H1 (cell line): ENCODE data around the gene BOLL. TPM values are rescaled to one million over a fixed set of nuclear protein-coding genes. Genes with fewer than 3 reads are reported as not detected.
A peak's percentile ranks its signal among the peaks of the same experiment; 100 is the strongest.

Experiments
- CTCF ChIA-PET: fragments of 300-600 bp; sonication (Branson Sonifier 250); formaldehyde crosslinking; loops from one replicate; lab custom pipeline; 2021; ENCODE audit not compliant: partially characterized antibody; lab: Charles Lee
- POLR2A ChIA-PET: fragments of 300-600 bp; sonication (Branson Sonifier 250); formaldehyde crosslinking; loops from one replicate; lab custom pipeline; 2021; ENCODE audit warnings: inconsistent platforms; ENCODE audit not compliant: partially characterized antibody; lab: Charles Lee
- DNase-seq, 2 experiments: peaks; one replicate each; pipeline versions ENCODE4 v3.0.0 to v3.0.0-alpha.2; 2010 to 2022; ENCODE audit warnings: low spot score in 2 of 2, low read depth in 1 of 2, mixed read lengths in 1 of 2
- FAIRE-seq: peaks from 2 replicates; lab custom pipeline; 2011; peaks lifted over from hg19 to GRCh38; lab: Jason Lieb, UNC
- H2AFZ ChIP-seq: 2 replicates; pipeline ENCODE4 v1.8.1; 2012; ENCODE audit warnings: low read length, inconsistent platforms
- H2AK5ac ChIP-seq: 2 replicates; pipeline ENCODE4 v1.6.1; 2013; ENCODE audit warnings: low read depth, low read length
- H2BK120ac ChIP-seq: replicated peaks from 2 replicates; pipeline ENCODE3; 2013; ENCODE audit warnings: low read depth, low read length, inconsistent platforms
- H2BK12ac ChIP-seq: 2 replicates; pipeline ENCODE4 v1.6.1; 2013; ENCODE audit warnings: low read depth, low read length
- H2BK15ac ChIP-seq: 2 replicates; pipeline ENCODE4 v1.6.1; 2013; ENCODE audit warnings: low read length
- H2BK20ac ChIP-seq: 2 replicates; pipeline ENCODE4 v1.6.1; 2013; ENCODE audit warnings: low read length
- H2BK5ac ChIP-seq: 2 replicates; pipeline ENCODE4 v1.6.1; 2013; ENCODE audit warnings: low read depth, low read length
- H3K14ac ChIP-seq: 2 replicates; pipeline ENCODE4 v1.6.1; 2013; ENCODE audit warnings: inconsistent platforms; ENCODE audit not compliant: insufficient read length
- H3K18ac ChIP-seq: 2 replicates; pipeline ENCODE4 v1.6.1; 2013; ENCODE audit warnings: low read length; ENCODE audit errors: extremely low read depth
- H3K23ac ChIP-seq: 2 replicates; pipeline ENCODE4 v1.6.1; 2013; ENCODE audit warnings: inconsistent platforms; ENCODE audit not compliant: insufficient read length
- H3K23me2 ChIP-seq: 2 replicates; pipeline ENCODE4 v1.6.1; 2013; ENCODE audit warnings: low read depth, low read length
- H3K27ac ChIP-seq: 2 replicates; pipeline ENCODE4 v1.6.1; 2011; ENCODE audit warnings: low read depth, low read length, inconsistent platforms
- H3K27me3 ChIP-seq, 4 experiments: replicated peaks in 1 of 4; 1 replicate in 1 of 4; 2 replicates in 3 of 4; pipeline versions ENCODE4 v1.6.1 to v1.8.1; 2011 to 2013; ENCODE audit warnings: low read length in 3 of 4, mild to moderate bottlenecking in 3 of 4, inconsistent platforms in 2 of 4, mixed read lengths in 2 of 4, moderate library complexity in 1 of 4; ENCODE audit not compliant: control insufficient read depth in 3 of 4, insufficient read depth in 3 of 4; ENCODE audit errors: extremely low read depth in 1 of 4
- H3K36me3 ChIP-seq, 4 experiments: 2 replicates each; pipeline versions ENCODE4 v1.6.1 to v1.8.1; 2011 to 2013; ENCODE audit warnings: mild to moderate bottlenecking in 4 of 4, low read length in 3 of 4, moderate library complexity in 2 of 4, control low read depth in 1 of 4, inconsistent platforms in 1 of 4; ENCODE audit not compliant: insufficient read depth in 4 of 4, control insufficient read depth in 2 of 4
- H3K4ac ChIP-seq: replicated peaks from 2 replicates; pipeline ENCODE3; 2013; ENCODE audit warnings: low read length, low read depth, mixed read lengths, inconsistent platforms; ENCODE audit not compliant: insufficient read length
- H3K4me1 ChIP-seq, 4 experiments: replicated peaks in 1 of 4; 1 replicate in 1 of 4; 2 replicates in 3 of 4; pipeline versions ENCODE4 v1.6.1 to v1.8.1; 2011 to 2013; ENCODE audit warnings: low read length in 3 of 4, inconsistent platforms in 2 of 4, mixed read lengths in 1 of 4; ENCODE audit not compliant: insufficient read depth in 4 of 4, control insufficient read depth in 3 of 4
- H3K4me2 ChIP-seq, 2 experiments: 2 replicates each; pipeline versions ENCODE4 v1.6.1 to v1.8.1; 2011 to 2013; ENCODE audit warnings: low read depth in 2 of 2, low read length in 2 of 2, control low read depth in 1 of 2, inconsistent platforms in 1 of 2, mild to moderate bottlenecking in 1 of 2; ENCODE audit not compliant: insufficient read depth in 1 of 2
- H3K4me3 ChIP-seq, 4 experiments: fragments of 200-600, 300-600 bp in 1 of 4; sonication (generic), shearing (Covaris generic), sonication (Bioruptor Twin) in 1 of 4; 2 replicates each; pipeline versions ENCODE4 v1.5.1 to v1.8.1; 2011 to 2016; ENCODE audit warnings: low read length in 4 of 4, low read depth in 3 of 4, control low read depth in 2 of 4, inconsistent platforms in 2 of 4, mild to moderate bottlenecking in 2 of 4, mixed read lengths in 1 of 4, moderate library complexity in 1 of 4; ENCODE audit not compliant: insufficient read depth in 2 of 4; ENCODE audit errors: extremely low read depth in 1 of 4
- H3K56ac ChIP-seq: replicated peaks from 2 replicates; pipeline ENCODE3; 2013; ENCODE audit warnings: low read depth, mild to moderate bottlenecking, mixed read lengths, low read length, inconsistent platforms; ENCODE audit not compliant: insufficient read length
- H3K79me1 ChIP-seq: 2 replicates; pipeline ENCODE4 v1.6.1; 2013; ENCODE audit warnings: low read depth, low read length, control low read depth
- H3K79me2 ChIP-seq, 2 experiments: 2 replicates each; pipeline versions ENCODE4 v1.6.1 to v1.8.1; 2012 to 2013; ENCODE audit warnings: low read length in 2 of 2, mild to moderate bottlenecking in 2 of 2, inconsistent platforms in 1 of 2; ENCODE audit not compliant: insufficient read depth in 2 of 2, control insufficient read depth in 1 of 2
- H3K9ac ChIP-seq, 4 experiments: replicated peaks in 1 of 4; 1 replicate in 1 of 4; 2 replicates in 3 of 4; pipeline versions ENCODE4 v1.6.1 to v1.8.1; 2011 to 2013; ENCODE audit warnings: low read depth in 3 of 4, low read length in 3 of 4, control low read depth in 2 of 4, mild to moderate bottlenecking in 2 of 4, moderate library complexity in 2 of 4, inconsistent platforms in 1 of 4; ENCODE audit errors: extremely low read depth in 1 of 4
- H3K9me3 ChIP-seq, 2 experiments: 2 replicates each; pipeline versions ENCODE4 v1.6.1 to v1.8.1; 2012 to 2013; ENCODE audit warnings: mild to moderate bottlenecking in 2 of 2, moderate library complexity in 2 of 2, control low read depth in 1 of 2, inconsistent platforms in 1 of 2, low read depth in 1 of 2, low read length in 1 of 2, mixed read lengths in 1 of 2; ENCODE audit not compliant: insufficient read depth in 2 of 2
- H4K20me1 ChIP-seq, 2 experiments: replicated peaks in 1 of 2; 2 replicates each; pipeline versions ENCODE3 to v1.8.1; 2011 to 2013; ENCODE audit warnings: inconsistent platforms in 2 of 2, low read length in 2 of 2, mild to moderate bottlenecking in 1 of 2; ENCODE audit not compliant: insufficient read depth in 2 of 2, control insufficient read depth in 1 of 2
- H4K5ac ChIP-seq: 2 replicates; pipeline ENCODE4 v1.6.1; 2013; ENCODE audit warnings: low read length, low read depth, mixed read lengths, inconsistent platforms; ENCODE audit not compliant: insufficient read length
- H4K8ac ChIP-seq: 2 replicates; pipeline ENCODE4 v1.8.0; 2013; ENCODE audit warnings: mild to moderate bottlenecking, moderate library complexity, low read length, inconsistent platforms; ENCODE audit not compliant: insufficient read depth; ENCODE audit errors: extremely low read depth
- H4K91ac ChIP-seq: replicated peaks from 2 replicates; pipeline ENCODE3; 2013; ENCODE audit warnings: low read length, mixed read lengths, inconsistent platforms; ENCODE audit not compliant: insufficient read length
- KDM4A ChIP-seq: IDR thresholded peaks from one replicate; pipeline ENCODE4 v1.7.1; 2012; ENCODE audit warnings: low read depth, mild to moderate bottlenecking, moderate library complexity, low read length, inconsistent platforms; ENCODE audit not compliant: severe bottlenecking
- POLR2AphosphoS5 ChIP-seq: IDR thresholded peaks from 2 replicates; pipeline ENCODE4 v1.6.1; 2011; ENCODE audit warnings: low read depth, low read length
- WGBS, 2 experiments: shearing (Covaris generic) in 1 of 2; methylation state at CpG; one replicate each; pipeline versions ENCODE4 v1.1.6 to v1.1.7; 2013 to 2015; ENCODE audit warnings: low lambda C conversion rate in 2 of 2, mixed read lengths in 2 of 2, inconsistent platforms in 1 of 2, low coverage in 1 of 2, missing lambda C conversion rate in 1 of 2; ENCODE audit not compliant: insufficient replicate concordance in 2 of 2, insufficient coverage in 1 of 2, insufficient read length in 1 of 2; ENCODE audit errors: extremely low coverage in 1 of 2, missing lambda C conversion rate in 1 of 2; 5-methylcytosine and 5-hydroxymethylcytosine counted together
- polyA plus RNA-seq, 7 experiments: library from polyadenylated mRNA; depleted of rRNA in 3 of 7; stranded (reverse) in 5 of 7; unstranded in 2 of 7; fragments of >200 nt in 5 of 7; fragments of 200-250 nt in 2 of 7; gene quantifications; 1 replicate in 5 of 7; 2 replicates in 1 of 7; 4 replicates in 1 of 7; pipeline versions ENCODE4 v1.2.1 to v1.2.3, GENCODE V29; 2011 to 2013; ENCODE audit warnings: missing spikeins in 2 of 7, mixed read lengths in 2 of 7
- total RNA-seq: library from RNA; stranded (reverse); fragmentation: NEBNext Ultra II Directional; extraction: Animal tissue kit (Norgen Biotek cat#: 25700); gene quantifications from 2 replicates; pipeline ENCODE4 v1.2.1, GENCODE V29; 2021

Gene BOLL
- total and polyA plus RNA-seq, 2 of the 8 experiments (the other 6 are each of a cell fraction or from before 2014, with no cell fraction given): not detected

DNA sequence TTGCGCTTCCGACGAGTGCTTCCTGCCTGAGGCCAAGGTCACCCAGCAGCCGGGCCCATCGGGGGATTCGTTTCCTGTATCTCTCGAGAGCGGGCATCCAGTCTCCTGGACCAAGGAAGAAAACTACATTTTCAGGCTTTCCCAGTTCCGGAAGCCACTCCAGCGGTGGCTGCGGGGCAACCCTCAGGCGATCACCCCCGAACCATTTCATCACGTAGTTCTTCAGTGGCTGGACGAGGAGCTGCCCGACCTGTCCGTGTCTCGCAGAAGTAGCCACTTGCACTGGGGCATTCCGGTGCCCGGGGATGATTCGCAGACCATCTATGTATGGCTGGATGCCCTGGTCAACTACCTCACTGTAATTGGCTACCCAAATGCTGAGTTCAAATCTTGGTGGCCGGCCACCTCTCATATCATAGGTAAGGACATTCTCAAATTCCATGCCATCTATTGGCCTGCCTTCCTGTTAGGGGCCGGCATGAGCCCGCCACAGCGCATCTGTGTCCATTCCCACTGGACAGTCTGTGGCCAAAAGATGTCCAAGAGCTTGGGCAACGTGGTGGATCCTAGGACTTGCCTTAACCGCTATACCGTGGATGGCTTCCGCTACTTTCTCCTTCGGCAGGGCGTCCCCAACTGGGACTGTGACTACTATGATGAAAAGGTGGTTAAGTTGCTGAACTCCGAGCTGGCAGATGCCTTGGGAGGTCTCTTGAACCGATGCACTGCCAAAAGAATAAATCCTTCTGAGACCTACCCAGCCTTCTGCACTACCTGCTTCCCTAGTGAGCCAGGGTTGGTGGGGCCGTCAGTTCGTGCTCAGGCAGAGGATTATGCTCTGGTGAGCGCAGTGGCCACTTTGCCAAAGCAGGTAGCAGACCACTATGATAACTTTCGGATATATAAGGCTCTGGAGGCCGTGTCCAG lies 78.9 kb downstream of the BOLL start:
- no peak for FAIRE-seq
- H3K79me2 ChIP-seq: peaks cover 21 to 54% of the 10 kb centered on the region in 2 experiments
- TF ChIP-seq KDM4A (peak; percentile 13), POLR2AphosphoS5 (no peak)
- TF ChIP-seq, all 59 proteins: peak for 1

More for the DNA sequence above, 78.9 kb downstream of the BOLL start:
- Histone ChIP-seq H4K20me1 (peaks cover 16 to 29% of the 10 kb centered on the region in 2 experiments), H3K9me3 (no peaks in the 10 kb centered on the region), H4K8ac (peak overlapping the region; percentile 72; the same call in 1 of the 2 replicates), H2BK120ac (no peak overlapping the region), H2BK5ac (no peak overlapping the region), H3K27ac (no peak overlapping the region), H3K79me1 (peaks cover 7% of the 10 kb centered on the region), H3K23ac (no peak overlapping the region), H4K91ac (no peak overlapping the region), H3K14ac (no peak overlapping the region), H2AFZ (no peak overlapping the region), H3K23me2 (peaks cover 22% of the 10 kb centered on the region), H3K4me3 (peak overlapping the region; percentile 85 to 92 (median 90)), H3K36me3 (peaks cover 0 to 13% (median under 1%) of the 10 kb centered on the region in 4 experiments; a peak in 3 of 8 replicates), H3K56ac (peak overlapping the region; percentile 10), H2BK12ac (no peak overlapping the region), H3K9ac (peak overlapping the region; percentile 46 to 69 (median 66)), H3K27me3 (no peaks in the 10 kb centered on the region; a peak in 1 of 7 replicates), H3K4ac (peak overlapping the region; percentile 25), H2AK5ac (no peak overlapping the region), H4K5ac (no peak overlapping the region), H3K4me2 (peak overlapping the region; percentile 88 to 98), H2BK20ac (no peak overlapping the region), H3K4me1 (peaks cover 0 to 7% (median 5%) of the 10 kb centered on the region in 4 experiments; a peak in 4 of 7 replicates), H2BK15ac (no peak overlapping the region), H3K18ac (no peak overlapping the region)
- CTCF ChIA-PET: interaction anchor here (0.7 to 2.2 kb wide), 18 partner anchors 10 to 348 kb away, joined by 3 to 18 read pairs (median 3); no protein-coding TSS in a partner anchor
- 11% methylated on average over 38 of the region's 38 CpGs; no CpG with 5 or more reads in 1 of the 2 experiments for WGBS, 2 experiments
- POLR2A ChIA-PET: interaction anchor here (0.7 to 2.8 kb wide), 7 partner anchors 11 to 1536 kb away, joined by 3 to 26 read pairs (median 3); partner anchors contain the start of genes HSPD1, HSPE1 and MOB4
- no peak for DNase-seq
